Stomach (tissue), 9 donors: ENCODE results near the gene EPOP. TPM values are rescaled to one million over a fixed set of nuclear protein-coding genes. Genes with fewer than 3 reads are reported as not detected.
A peak's percentile ranks its signal among the peaks of the same experiment; 100 is the strongest.

Source experiments
- DNase-seq, 2 donors: peaks; one replicate each; pipeline versions ENCODE4 v3.0.0 to v3.0.0-alpha.2; 2013 to 2019
- H3K27ac ChIP-seq, 5 donors: fragments of 200-600 bp in 4 of 5; sonication (generic) in 4 of 5; one replicate each; pipeline ENCODE4 v1.5.1; 2013 to 2019; ENCODE audit warnings: mild to moderate bottlenecking in 1 of 5, moderate library complexity in 1 of 5
- H3K27me3 ChIP-seq, 3 donors: fragments of 200-600 bp; sonication (generic); one replicate each; pipeline ENCODE4 v1.5.1; 2017 to 2019; ENCODE audit warnings: mixed run types in 1 of 3
- H3K36me3 ChIP-seq, 4 donors: fragments of 200-600 bp; sonication (generic); 1 replicate in 3 of 4; 2 replicates in 1 of 4; pipeline ENCODE4 v1.5.1; 2016 to 2019
- H3K4me1 ChIP-seq, 4 donors: fragments of 200-600 bp; sonication (generic); one replicate each; pipeline ENCODE4 v1.5.1; 2016 to 2019
- H3K4me3 ChIP-seq, 4 donors: fragments of 200-600 bp; sonication (generic) in 3 of 4; one replicate each; pipeline ENCODE4 v1.5.1; 2016 to 2019; ENCODE audit warnings: mild to moderate bottlenecking in 1 of 4
- H3K9me3 ChIP-seq, 4 donors: fragments of 200-600 bp; sonication (generic); one replicate each; pipeline ENCODE4 v1.5.1; 2016 to 2019
- EP300 ChIP-seq: sonication (generic); formaldehyde crosslinking; IDR thresholded peaks from one replicate; pipeline ENCODE4 v1.6.1; 2017; ENCODE audit warnings: antibody characterized with exemption
- POLR2A ChIP-seq, 4 donors: fragments of 450-650 bp; IDR thresholded peaks; one replicate each; pipeline ENCODE4 v1.6.1; 2016; ENCODE audit warnings: antibody characterized with exemption in 4 of 4, control low read depth in 2 of 4, mild to moderate bottlenecking in 1 of 4, moderate library complexity in 1 of 4
- POLR2AphosphoS5 ChIP-seq, 3 donors: sonication (generic); formaldehyde crosslinking; IDR thresholded peaks; one replicate each; pipeline ENCODE4 v1.6.1; 2016; ENCODE audit warnings: antibody characterized with exemption in 3 of 3
- WGBS, 5 donors: extraction: QIAGEN DNeasy Blood & Tissue Kit in 3 of 5; methylation state at CpG; one replicate each; pipeline versions ENCODE4 v1.1.5 to v1.1.7; 2013 to 2018; 5-methylcytosine and 5-hydroxymethylcytosine counted together
- intact Hi-C: fragments of 100-400 bp; cut with DNase I; formaldehyde crosslinking; loops from one replicate; pipeline ENCODE4 v1.15.1; 2023; ENCODE audit warnings: low total_unique reads
- polyA plus RNA-seq, 3 donors: library from polyadenylated mRNA; stranded (reverse); fragments of 200-250 nt; gene quantifications; one replicate each; pipeline ENCODE4 v1.2.3, GENCODE V29; 2013
- total RNA-seq, 5 donors: library from RNA; depleted of rRNA; stranded (reverse); fragments of >200 nt; gene quantifications; one replicate each; pipeline versions ENCODE4 v1.1.0 to v1.2.3, GENCODE V29; 2014 to 2016
- TF ChIP-seq, protein P1 (sequence below), 7 experiments: fragments of 450-650 bp in 4 of 7; fragments of 200-600 bp in 3 of 7; sonication (generic) in 3 of 7; IDR thresholded peaks; one replicate each; pipeline ENCODE4 v1.5.1; 2016 to 2019; ENCODE audit warnings: antibody characterized with exemption in 7 of 7, control low read depth in 2 of 7, mild to moderate bottlenecking in 1 of 7
- donor health status: healthy with polysubstance abuse.
- donor health status: Bipolar disorder and iron deficiency.
- donor health status: healthy.

Gene EPOP
- total and polyA plus RNA-seq, 8 donors: under 0.01 to 1.5 (median 0.61) TPM; not detected in 1

DNA sequence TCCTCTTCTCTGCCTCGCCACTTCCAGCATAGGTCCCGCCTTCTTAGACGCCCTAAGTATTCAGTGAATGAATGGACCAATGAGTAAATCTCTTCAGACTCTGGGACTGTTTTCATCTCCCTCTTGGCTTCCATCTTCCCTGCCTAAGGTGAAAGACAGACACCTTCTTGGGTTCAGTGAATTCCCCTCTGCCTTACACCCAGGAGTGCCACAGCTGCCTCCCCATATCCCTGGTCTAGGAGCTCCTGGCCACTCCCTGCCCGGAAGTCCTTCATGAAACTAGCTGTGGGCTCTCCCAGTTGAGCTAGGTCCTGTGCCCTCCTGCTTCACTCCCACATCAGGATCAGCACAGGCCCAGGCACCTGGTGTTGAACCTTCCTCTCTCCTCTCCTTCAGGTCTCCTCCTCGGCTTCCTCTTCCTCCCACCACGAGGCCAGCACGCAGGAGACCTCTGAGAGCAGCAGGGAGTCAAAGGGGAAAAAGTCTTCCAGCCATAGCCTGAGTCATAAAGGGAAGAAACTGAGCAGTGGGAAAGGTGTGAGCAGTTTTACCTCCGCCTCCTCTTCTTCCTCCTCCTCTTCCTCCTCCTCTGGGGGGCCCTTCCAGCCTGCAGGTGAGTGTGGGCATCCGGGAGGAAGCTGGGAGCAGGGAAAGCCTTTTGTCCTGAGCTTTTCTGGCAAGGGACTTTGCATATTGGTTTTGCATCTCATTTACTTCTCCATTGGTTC is 40.6 kb upstream of the EPOP start:
- H3K9me3 ChIP-seq: no peaks in the 10 kb centered on the region
- H3K27me3 ChIP-seq: no peaks in the 10 kb centered on the region
- 77 to 82% (median 80%) methylated on average over 9 of the region's 9 CpGs for WGBS, 5 donors
- peak overlapping the region in 1 of 5 donors; percentile 27 for H3K27ac ChIP-seq
- no peak for DNase-seq
- H3K36me3 ChIP-seq: peaks cover 70 to 100% (median 100%) of the 10 kb centered on the region in 4 donors
- peaks cover 0 to 44% (median 11%) of the 10 kb centered on the region in 4 donors for H3K4me1 ChIP-seq
- no peak for TF ChIP-seq EP300
- no peak for TF ChIP-seq POLR2AphosphoS5 (IDR thresholded peaks at IDR 0.05)
- TF ChIP-seq, protein P1, sequence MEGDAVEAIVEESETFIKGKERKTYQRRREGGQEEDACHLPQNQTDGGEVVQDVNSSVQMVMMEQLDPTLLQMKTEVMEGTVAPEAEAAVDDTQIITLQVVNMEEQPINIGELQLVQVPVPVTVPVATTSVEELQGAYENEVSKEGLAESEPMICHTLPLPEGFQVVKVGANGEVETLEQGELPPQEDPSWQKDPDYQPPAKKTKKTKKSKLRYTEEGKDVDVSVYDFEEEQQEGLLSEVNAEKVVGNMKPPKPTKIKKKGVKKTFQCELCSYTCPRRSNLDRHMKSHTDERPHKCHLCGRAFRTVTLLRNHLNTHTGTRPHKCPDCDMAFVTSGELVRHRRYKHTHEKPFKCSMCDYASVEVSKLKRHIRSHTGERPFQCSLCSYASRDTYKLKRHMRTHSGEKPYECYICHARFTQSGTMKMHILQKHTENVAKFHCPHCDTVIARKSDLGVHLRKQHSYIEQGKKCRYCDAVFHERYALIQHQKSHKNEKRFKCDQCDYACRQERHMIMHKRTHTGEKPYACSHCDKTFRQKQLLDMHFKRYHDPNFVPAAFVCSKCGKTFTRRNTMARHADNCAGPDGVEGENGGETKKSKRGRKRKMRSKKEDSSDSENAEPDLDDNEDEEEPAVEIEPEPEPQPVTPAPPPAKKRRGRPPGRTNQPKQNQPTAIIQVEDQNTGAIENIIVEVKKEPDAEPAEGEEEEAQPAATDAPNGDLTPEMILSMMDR (IDR thresholded peaks at IDR 0.05): no peak
- TF ChIP-seq POLR2A (IDR thresholded peaks at IDR 0.05): no peak
- intact Hi-C loops: no loop called here
- no peak overlapping the region for H3K4me3 ChIP-seq

DNA sequence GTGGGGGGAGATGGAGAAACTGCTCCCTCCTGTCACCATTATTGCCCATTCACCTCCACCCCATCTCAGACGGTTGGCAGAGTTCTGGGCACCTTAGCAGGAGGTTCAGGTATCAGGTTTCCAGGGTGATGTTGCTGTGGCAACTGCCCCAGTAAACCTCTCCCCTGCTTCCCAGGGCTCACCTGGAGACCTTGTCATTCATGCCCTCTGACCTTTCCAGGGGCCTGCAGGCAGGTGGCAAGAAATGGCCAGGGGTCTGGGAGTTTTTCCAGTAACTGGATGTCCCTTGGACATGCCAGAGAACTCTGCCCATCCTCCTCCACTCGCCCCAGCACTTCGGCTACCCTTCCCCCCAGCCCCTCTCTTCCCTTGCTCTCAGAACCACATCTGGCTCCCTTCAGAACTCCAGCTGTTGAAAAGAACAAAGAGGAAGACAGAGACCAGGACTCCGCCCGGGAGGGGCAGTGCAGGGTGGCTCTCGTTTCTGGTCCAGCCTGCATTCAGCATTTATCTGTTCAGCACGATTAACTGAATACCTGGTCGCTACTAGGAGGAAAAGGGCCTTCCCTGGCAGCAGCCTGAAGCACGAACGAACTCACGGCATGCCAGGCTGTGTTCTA is 38.8 kb upstream of the EPOP start:
- WGBS, 5 donors: 70 to 76% (median 74%) methylated on average over 11 of the region's 11 CpGs
- Histone ChIP-seq H3K4me1 (peaks cover 0 to 53% (median 2%) of the 10 kb centered on the region in 4 donors), H3K36me3 (peaks cover 77 to 100% (median 100%) of the 10 kb centered on the region in 4 donors), H3K9me3 (no peaks in the 10 kb centered on the region), H3K27me3 (no peaks in the 10 kb centered on the region), H3K4me3 (no peak overlapping the region), H3K27ac (no peak overlapping the region)
- DNase-seq: no peak
- TF ChIP-seq EP300 (no peak), POLR2A (IDR thresholded peaks at IDR 0.05) (no peak), POLR2AphosphoS5 (IDR thresholded peaks at IDR 0.05) (no peak)
- TF ChIP-seq, protein P1 (IDR thresholded peaks at IDR 0.05): no peak
- intact Hi-C loops: no loop called here

DNA sequence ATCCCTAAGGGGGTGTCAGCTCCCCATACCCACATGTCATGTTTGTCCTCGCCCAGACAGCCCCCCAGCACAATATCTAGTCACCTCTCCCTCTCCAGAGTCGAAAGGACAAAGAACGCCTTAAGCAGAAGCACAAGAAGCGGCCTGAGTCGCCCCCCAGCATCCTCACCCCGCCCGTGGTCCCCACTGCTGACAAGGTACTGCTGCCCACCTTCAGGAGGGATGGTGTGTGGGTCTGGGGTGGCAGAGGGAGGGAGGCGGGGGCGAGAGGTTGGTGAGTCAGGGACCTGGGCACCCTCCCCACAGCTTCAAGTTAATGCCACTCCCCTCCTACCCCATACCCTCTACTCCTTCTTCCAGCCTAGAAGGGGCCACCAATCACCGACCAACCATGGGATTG is 37.8 kb upstream of the EPOP start:
- Histone ChIP-seq H3K4me1 (peaks cover 0 to 53% (median 8%) of the 10 kb centered on the region in 4 donors), H3K27ac (no peak overlapping the region), H3K4me3 (no peak overlapping the region), H3K9me3 (no peaks in the 10 kb centered on the region), H3K27me3 (no peaks in the 10 kb centered on the region), H3K36me3 (peaks cover 74 to 100% (median 98%) of the 10 kb centered on the region in 4 donors)
- WGBS, 5 donors: 93 to 99% (median 96%) methylated on average over 9 to 10 of the region's 10 CpGs
- no peak for DNase-seq
- TF ChIP-seq, protein P1 (IDR thresholded peaks at IDR 0.05): no peak
- no peak for TF ChIP-seq POLR2A (IDR thresholded peaks at IDR 0.05)
- no peak for TF ChIP-seq EP300
- TF ChIP-seq POLR2AphosphoS5 (IDR thresholded peaks at IDR 0.05): no peak
- intact Hi-C loops: no loop called here

DNA sequence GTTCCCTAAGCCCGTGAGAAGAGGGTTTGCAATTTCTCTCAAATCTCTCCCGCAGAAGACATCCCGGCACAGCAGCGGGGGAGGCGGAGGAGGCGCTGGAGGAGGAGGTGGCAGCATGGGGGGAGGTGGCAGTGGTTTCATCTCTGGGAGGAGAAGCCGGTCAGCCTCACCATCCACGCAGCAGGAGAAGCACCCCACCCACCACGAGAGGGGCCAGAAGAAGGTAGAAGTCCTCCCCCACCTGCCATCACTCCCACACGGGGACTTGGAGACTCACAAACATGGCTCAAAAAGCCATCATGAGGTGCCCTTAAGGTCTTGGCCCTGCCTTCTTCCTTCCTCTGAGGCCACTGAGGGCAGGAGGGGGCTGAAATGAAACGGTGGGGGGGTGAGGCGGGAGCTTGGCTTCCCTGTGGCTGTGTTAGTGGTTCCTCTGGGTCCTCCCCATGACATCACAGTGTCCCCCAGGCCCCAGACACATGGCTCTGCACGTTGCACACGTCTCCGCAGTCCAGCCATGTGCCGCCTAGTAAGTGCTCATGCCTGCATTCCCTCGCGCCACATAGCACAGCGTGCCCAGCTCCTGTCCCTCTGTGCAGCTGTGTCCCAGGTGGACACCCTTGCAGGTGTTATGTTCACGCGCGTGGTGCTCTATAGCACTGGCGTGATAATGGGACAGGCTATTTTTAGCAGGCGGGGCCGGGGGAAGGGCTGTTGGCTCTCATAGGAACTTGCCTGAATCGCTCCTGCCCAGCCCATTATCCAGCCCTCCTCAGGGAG is 37.2 kb upstream of the EPOP start:
- Histone ChIP-seq H3K27ac (no peak overlapping the region), H3K4me3 (no peak overlapping the region), H3K27me3 (no peaks in the 10 kb centered on the region), H3K4me1 (peaks cover 0 to 58% (median 14%) of the 10 kb centered on the region in 4 donors), H3K36me3 (peaks cover 67 to 99% (median 94%) of the 10 kb centered on the region in 4 donors), H3K9me3 (no peaks in the 10 kb centered on the region)
- DNase-seq: no peak
- WGBS, 5 donors: 68 to 76% (median 74%) methylated on average over 19 to 26 of the region's 26 CpGs
- intact Hi-C loops: no loop called here
- TF ChIP-seq EP300 (no peak), POLR2AphosphoS5 (IDR thresholded peaks at IDR 0.05) (no peak), POLR2A (IDR thresholded peaks at IDR 0.05) (no peak)
- TF ChIP-seq, protein P1 (IDR thresholded peaks at IDR 0.05): no peak
